Measurements from ENCODE around the gene BTN1A1. TPM values are rescaled to one million over a fixed set of nuclear protein-coding genes. Genes with fewer than 3 reads are reported as not detected.

The BTN1A1 gene
- total and polyA plus RNA-seq, 9 of the 15 experiments (the other 6 are each of a cell fraction or from before 2014, with no cell fraction given): 0.01 to 0.15 (median 0.06) TPM; not detected in 4

GRCh38 chr6:26472549-26473290 is 27.4 kb upstream of the BTN1A1 start:
- Histone ChIP-seq H3K9ac (ENCODE audit: insufficient read depth in 1 of 2, low read depth in 2 of 2, low read length in 2 of 2) (no peak overlapping the region), H3K27ac (ENCODE audit: extremely low read depth, low read depth, low read length) (no peak overlapping the region), H3K79me2 (ENCODE audit: control insufficient read depth, insufficient read depth, low read length) (no peaks in the 10 kb centered on the region), H3K4me3 (no peak overlapping the region), H4K20me1 (replicated peaks; ENCODE audit: control insufficient read depth, insufficient read depth, low read length) (no peaks in the 10 kb centered on the region), H3K9me3 (replicated peaks; ENCODE audit: control insufficient read depth, insufficient read depth, low read depth, low read length) (0 out of 2 replicates have a peak, but pooled peaks cover 6% of the 10 kb centered on the region), H3K36me3 (ENCODE audit: control insufficient read depth, insufficient read depth, low read length) (peaks cover 15% of the 10 kb centered on the region), H3K9me1 (ENCODE audit: control insufficient read depth, insufficient read depth, low read length) (peaks cover 2% of the 10 kb centered on the region), H3K4me1 (replicated peaks in 1 of 2; ENCODE audit: control insufficient read depth in 2 of 2, insufficient read depth in 2 of 2, low read length in 2 of 2) (peaks cover 23 to 35% of the 10 kb centered on the region in 2 experiments), H3K27me3 (ENCODE audit: control insufficient read depth in 2 of 2, insufficient read depth in 2 of 2, low read length in 2 of 2) (no peaks in the 10 kb centered on the region), H2AFZ (ENCODE audit: low read depth, low read length) (peak overlapping the region; percentile 95), H3K4me2 (ENCODE audit: insufficient read depth, low read length) (no peak overlapping the region)
- DNase-seq (ENCODE audit: extremely low read depth in 1 of 4, low spot score in 3 of 4) (no peak), ATAC-seq (no peak), FAIRE-seq (no peak)
- no TSS peak for BruUV-seq (replicated peaks)
- intact Hi-C loops (cut with micrococcal nuclease): no loop called here
- ChIA-PET POLR2A (interaction anchor here (0.8 kb wide), 1 partner anchor 78 kb away, joined by 3 read pairs; no protein-coding TSS in a partner anchor), CTCF (ENCODE audit: low intra/inter-chr PET ratio) (no interaction called here)
- WGBS (ENCODE audit: insufficient coverage, low coverage, missing lambda C conversion rate): 75% methylated on average over 4 of the region's 4 CpGs
- in situ Hi-C loops (cut with MboI): no loop called here
- TF ChIP-seq PTBP1 (IDR thresholded peaks at IDR 0.05; ENCODE audit: low read depth, low read length) (no peak), ZBTB26 (CRISPR knock-in tag; IDR thresholded peaks at IDR 0.05) (no peak), NFYB (IDR thresholded peaks at IDR 0.05; ENCODE audit: extremely low read depth, insufficient read length) (peak; percentile 44), TSC22D4 (tag; IDR thresholded peaks at IDR 0.05) (no peak), SUPT5H (IDR thresholded peaks at IDR 0.05) (no peak), TRIM28 (IDR thresholded peaks at IDR 0.05) (peak; percentile 59; the same call in 1 of the 2 replicates), NR2C2 (CRISPR knock-in tag; IDR thresholded peaks at IDR 0.05) (no peak), NR2C2 (tag; IDR thresholded peaks at IDR 0.05) (no peak), CBX5 (IDR thresholded peaks at IDR 0.05; ENCODE audit: borderline replicate concordance, low read depth) (peak; percentile 33; the same call in 1 of the 2 replicates), ATF7 (IDR thresholded peaks at IDR 0.05) (no peak), U2AF2 (optimal IDR thresholded peaks at IDR 0.05; ENCODE audit: low read depth, low read length) (no peak), HCFC1 (IDR thresholded peaks at IDR 0.05; ENCODE audit: low read depth, low read length) (no peak), ZC3H11A (IDR thresholded peaks at IDR 0.05; ENCODE audit: low read depth, low read length) (no peak), ZNF280A (IDR thresholded peaks at IDR 0.05; ENCODE audit: low read depth, partially characterized antibody) (peak; percentile 19), SLC30A9 (CRISPR knock-in tag; IDR thresholded peaks at IDR 0.05) (no peak), MAX (CRISPR knock-in tag; IDR thresholded peaks at IDR 0.05) (0 out of 2 replicates have a peak, but pooled peaks have one; percentile 14), RNF2 (IDR thresholded peaks at IDR 0.05) (no peak), MITF (IDR thresholded peaks at IDR 0.05) (no peak), GABPB2 (CRISPR knock-in tag; conservative IDR thresholded peaks at IDR 0.05) (no peak), RBBP5 (IDR thresholded peaks at IDR 0.05; ENCODE audit: borderline replicate concordance, insufficient read depth, low read length, poor library complexity, severe bottlenecking) (no peak)
